ENCODE data around the gene PROK2.

Gene PROK2

GRCh38 chr3:71784914-71785531 lies at the start of gene PROK2:
PROK2 (minus strand) TSS chr3:71785148; CDS start chr3:71785052, 96 bp downstream.
- DNase-seq, result no peak

DNA sequence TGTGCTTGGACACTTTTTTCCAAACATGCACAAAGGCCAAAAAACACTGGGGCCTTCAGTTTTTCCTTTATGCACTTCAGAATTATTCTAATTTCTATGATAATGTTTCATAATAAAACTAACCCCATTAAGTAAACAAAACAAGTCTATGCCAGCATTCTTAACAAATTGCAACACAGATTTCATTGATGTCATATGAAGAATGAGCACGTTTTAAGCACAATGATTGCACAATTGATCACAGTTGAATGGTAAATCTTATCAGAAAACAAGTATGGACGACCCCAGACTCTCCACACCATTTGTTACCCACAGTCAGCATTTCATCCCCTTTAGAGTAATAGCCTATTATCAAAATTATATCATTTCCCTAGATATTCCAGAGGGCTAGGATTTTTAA lies 46.7 kb upstream of the PROK2 start:
- no peak for DNase-seq

- no peak for DNase-seq
Observed at GRCh38 chr3:71825551-71826283, 40.8 kb upstream of the PROK2 start.

DNA sequence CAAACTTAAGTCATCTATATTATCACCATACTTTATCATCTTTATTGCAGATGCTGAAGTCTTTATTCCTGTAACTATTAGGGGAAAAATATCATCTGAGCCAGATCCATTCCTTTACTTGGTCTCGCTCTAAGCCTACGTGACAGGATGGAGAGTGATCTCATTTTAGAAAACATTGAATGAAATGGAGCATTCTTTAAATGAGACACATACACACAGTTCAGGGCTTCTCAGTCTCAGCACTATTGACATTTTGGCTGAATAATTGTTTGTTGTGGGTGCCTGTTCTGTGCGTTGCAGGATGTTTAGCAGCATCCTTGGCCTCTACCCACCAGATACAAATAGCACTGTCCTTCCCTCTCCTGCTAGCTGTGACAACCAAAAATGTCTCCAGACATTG lies 36.2 kb upstream of the PROK2 start:
- no peak for DNase-seq

DNA sequence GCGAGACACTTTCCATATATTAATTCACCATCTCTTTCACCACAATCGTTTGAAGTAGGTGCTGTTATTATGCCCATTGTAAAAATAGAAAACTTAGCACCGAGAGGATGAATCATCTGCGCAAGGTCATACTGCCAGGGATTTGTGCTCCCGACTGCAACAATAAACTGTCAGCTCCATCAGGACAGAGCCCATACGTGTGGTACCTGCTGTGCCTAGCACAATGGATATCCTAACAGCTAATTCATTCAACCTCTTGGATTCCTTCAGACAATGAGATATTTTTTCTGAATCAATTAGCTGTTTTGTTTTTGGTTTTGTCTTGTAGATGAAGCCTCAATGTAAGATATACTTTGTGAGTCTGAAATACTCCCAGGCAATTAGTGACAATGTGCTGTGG lies 32.3 kb upstream of the PROK2 start:
- DNase-seq, result no peak

GRCh38 chr3:71816767-71817156 lies 31.8 kb upstream of the PROK2 start:
- no peak for DNase-seq

- no peak for DNase-seq
Observed at GRCh38 chr3:71815340-71816067, 30.6 kb upstream of the PROK2 start.

GRCh38 chr3:71813704-71814103 lies 28.8 kb upstream of the PROK2 start:
- no peak for DNase-seq

- no peak for DNase-seq
Observed at GRCh38 chr3:71813073-71813472, 28.1 kb upstream of the PROK2 start.

GRCh38 chr3:71810056-71810455 lies 25.1 kb upstream of the PROK2 start:
- DNase-seq, result no peak

DNA sequence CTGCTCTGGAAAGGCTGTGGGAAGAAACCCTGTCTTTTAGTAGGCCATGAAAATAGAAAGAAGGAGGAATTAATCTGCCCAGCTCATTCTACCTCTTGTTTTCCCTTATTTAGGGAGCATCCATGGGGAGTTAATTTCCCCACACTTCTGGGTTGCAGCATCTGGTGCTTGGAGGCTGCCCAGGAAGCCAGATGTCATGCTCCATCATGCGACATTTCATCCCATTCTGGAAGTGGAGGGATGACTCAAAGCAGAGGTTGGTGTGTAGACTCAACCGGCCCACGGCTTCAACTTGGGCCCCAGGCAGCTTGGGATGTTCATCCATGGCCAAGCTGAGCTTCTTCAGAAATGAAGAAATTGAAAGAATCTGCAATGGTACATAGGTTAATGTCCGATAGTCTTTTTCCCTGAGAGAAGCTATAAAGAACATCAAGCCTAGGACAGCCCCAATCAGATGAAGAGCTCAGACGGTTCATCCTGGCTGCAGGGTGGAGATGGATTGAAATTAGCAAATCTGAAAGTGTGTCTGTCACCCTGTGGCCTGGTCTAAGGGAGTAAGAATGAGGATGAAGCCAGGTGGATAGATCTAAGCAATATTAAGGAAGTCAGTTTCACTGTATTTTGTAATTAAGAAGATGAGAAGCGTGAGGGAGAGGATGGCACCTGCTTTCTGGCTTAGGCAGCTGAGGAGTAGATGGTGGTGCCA lies 24.5 kb upstream of the PROK2 start:
- no peak for DNase-seq

DNA sequence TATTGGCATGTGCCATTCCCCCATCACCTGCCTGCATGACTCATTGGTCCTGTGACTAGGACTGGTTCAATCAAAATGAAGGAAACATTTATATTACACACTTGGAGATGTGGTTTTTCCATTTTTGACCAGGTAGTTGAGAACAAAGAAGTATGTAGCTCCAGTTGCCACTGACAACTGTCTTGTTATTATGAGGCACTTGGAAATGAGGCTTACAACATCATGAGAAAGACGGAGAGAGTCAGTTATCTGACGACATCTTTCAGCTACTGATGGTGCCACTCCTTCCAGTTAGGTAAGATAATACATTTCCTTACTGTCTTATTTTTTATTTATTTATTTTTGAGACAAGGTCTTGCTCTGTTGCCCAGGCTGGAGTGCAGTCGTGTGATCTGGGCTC lies 21.8 kb upstream of the PROK2 start:
- DNase-seq, result no peak

- DNase-seq, result no peak
Observed at GRCh38 chr3:71805691-71806090, 20.7 kb upstream of the PROK2 start.

GRCh38 chr3:71805199-71805598 lies 20.3 kb upstream of the PROK2 start:
- DNase-seq, result no peak

- no peak for DNase-seq
Observed at GRCh38 chr3:71803248-71803647, 18.3 kb upstream of the PROK2 start.

DNA sequence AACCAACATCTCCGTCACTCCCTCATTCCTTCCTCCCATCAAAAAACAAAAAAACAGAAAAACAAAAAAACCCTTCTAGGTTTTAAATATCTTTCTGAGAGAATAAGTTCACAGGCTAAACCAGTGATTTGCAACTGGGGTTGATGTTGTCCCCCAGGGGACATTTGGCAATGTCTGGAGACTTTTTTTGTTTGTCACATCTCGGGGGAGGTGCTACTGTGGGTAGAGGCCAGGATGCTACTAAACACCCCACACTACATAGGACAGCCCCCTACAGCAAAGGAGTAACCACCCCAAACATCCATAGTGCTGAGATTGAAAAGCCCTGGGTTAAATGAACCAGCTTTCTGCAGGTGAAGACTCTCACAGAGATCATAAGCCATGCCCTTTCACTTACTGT lies 17.0 kb upstream of the PROK2 start:
- no peak for DNase-seq

DNA sequence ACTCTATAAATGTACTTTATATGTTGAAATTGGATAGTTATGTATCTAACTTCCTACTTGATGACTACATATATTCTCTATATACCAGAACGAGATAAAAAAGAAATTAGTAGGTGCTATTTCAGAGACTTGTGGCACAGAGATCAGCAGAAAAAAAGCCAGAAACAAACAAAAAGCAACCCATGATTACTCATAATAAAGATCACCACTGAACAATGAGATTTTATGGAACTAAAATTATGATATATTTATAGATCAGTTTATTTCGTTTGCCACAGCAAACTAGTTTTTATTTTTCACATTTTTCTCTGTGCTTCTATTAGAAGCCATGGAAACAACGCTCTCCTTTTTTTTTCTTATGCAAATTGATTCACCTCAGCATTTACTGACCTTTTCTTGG lies 15.1 kb upstream of the PROK2 start:
- no peak for DNase-seq

DNA sequence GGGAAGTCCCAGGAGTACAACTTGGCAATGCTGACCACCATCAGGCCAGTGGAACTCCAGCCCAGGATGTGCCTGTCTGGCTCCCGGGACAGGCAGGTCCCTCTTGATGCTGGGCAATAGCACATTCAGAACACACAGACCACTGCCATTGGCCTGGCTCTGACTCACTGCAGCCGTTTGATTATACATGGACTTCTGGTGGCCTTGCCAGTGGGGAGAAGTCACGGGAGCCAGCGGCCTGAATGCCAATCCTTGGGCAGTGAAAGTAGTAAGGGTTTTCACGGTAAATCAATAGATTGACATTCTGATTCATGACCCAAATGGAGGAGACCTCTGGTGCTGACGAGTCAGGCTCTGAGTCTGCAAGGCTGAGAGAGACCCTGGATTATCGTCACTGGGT lies 12.5 kb upstream of the PROK2 start:
- no peak for DNase-seq

- no peak for DNase-seq
Observed at GRCh38 chr3:71796290-71796689, 11.3 kb upstream of the PROK2 start.

DNA sequence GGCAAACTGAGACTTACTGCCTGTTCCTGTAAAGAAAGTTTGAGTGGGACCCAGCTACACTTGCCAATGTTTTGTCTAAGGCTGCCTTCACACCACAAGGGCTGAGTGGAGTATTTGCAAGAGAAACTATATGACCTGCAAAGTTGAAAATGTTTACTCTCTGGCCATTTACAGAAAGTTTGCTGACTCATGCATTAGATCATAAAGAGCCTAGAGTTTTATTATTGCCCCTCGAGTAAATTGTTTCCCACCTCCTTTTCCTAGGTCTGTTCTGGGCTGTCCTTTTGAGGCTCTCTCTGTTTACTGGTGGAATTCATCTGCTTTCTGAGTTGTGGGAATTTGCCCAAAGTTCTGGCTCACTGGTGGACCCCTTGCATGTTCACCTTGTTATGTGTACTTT lies 6.7 kb upstream of the PROK2 start:
- no peak for DNase-seq

DNA sequence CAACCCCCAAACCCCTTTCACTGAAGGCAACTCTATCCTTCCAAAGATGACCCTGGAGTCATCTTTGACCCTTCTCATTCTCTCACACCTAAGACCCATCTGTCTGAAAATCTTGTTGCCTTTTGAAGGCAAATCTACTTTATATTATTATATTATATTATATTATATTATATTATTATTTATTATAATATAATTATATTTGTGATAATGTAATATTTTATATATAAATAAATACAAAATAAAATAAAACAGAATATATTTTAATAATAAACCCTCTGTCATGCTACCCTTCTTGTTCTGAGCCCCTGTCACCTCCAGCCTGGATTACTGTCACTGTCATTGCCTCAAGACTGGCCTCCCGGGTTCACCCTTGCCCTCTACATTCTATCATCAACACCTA lies 5.0 kb upstream of the PROK2 start:
- DNase-seq, result no peak

- DNase-seq, result no peak
Observed at GRCh38 chr3:71787851-71788405, 3.0 kb upstream of the PROK2 start.

- DNase-seq, result no peak
Observed at GRCh38 chr3:71786551-71786950, 1.6 kb upstream of the PROK2 start.

All from NCI-H2029 treated with DMSO at 0.1 percent for 48 hours (cell line).